Subcutaneous adipose tissue (tissue), 4 donors: ENCODE results near the gene TSC2. TPM values are rescaled to one million over a fixed set of nuclear protein-coding genes. Genes with fewer than 3 reads are reported as not detected.

Source experiments
- CTCF ChIP-seq: fragments of 450-650 bp; IDR thresholded peaks from one replicate; pipeline ENCODE4 v1.5.1; 2016; ENCODE audit warnings: low read depth, mild to moderate bottlenecking, control low read depth, antibody characterized with exemption, moderate library complexity
- total RNA-seq, 4 donors: library from RNA; depleted of rRNA; stranded (reverse); fragments of >200 nt; gene quantifications; one replicate each; pipeline ENCODE4 v1.1.0, GENCODE V29; 2016

The TSC2 gene
- total RNA-seq, 4 donors from 2014 or later = 31.1 to 110 (median 50.2) TPM

GRCh38 chr16:2061526-2061925, 13.7 kb downstream of the TSC2 start:
- no peak for TF ChIP-seq CTCF

- TF ChIP-seq CTCF = no peak
These were observed 15.0 kb downstream of the TSC2 start for GRCh38 chr16:2062801-2063200.

- no peak for TF ChIP-seq CTCF
These were observed 16.1 kb downstream of the TSC2 start for GRCh38 chr16:2063861-2064260.

- no peak for TF ChIP-seq CTCF
These were observed 16.7 kb downstream of the TSC2 start for GRCh38 chr16:2064368-2064945.

GRCh38 chr16:2066139-2066538, 18.4 kb downstream of the TSC2 start:
- TF ChIP-seq CTCF = no peak

- no peak for TF ChIP-seq CTCF
These were observed 23.0 kb downstream of the TSC2 start for GRCh38 chr16:2070576-2071453.

- TF ChIP-seq CTCF = no peak
These were observed 23.8 kb downstream of the TSC2 start for GRCh38 chr16:2071454-2072202.
